AG09309 (cell line): Measurements from ENCODE around the gene ZNF76.

ENCODE experiments used
- DNase-seq: peaks from one replicate; pipeline ENCODE4 v3.0.0-alpha.2; 2010; ENCODE audit warnings: low read depth
- H3K4me3 ChIP-seq: 2 replicates; pipeline ENCODE4 v1.5.1; 2011; ENCODE audit warnings: mild to moderate bottlenecking, low read depth, low read length, moderate library complexity; ENCODE audit not compliant: control insufficient read depth
- TF ChIP-seq, protein P1 (sequence below): IDR thresholded peaks from 2 replicates; pipeline ENCODE4 v1.5.1; 2011; ENCODE audit warnings: mild to moderate bottlenecking, low read depth, low read length, inconsistent platforms; ENCODE audit not compliant: insufficient read depth, control insufficient read depth; ENCODE audit errors: missing control alignments

Gene ZNF76

DNA sequence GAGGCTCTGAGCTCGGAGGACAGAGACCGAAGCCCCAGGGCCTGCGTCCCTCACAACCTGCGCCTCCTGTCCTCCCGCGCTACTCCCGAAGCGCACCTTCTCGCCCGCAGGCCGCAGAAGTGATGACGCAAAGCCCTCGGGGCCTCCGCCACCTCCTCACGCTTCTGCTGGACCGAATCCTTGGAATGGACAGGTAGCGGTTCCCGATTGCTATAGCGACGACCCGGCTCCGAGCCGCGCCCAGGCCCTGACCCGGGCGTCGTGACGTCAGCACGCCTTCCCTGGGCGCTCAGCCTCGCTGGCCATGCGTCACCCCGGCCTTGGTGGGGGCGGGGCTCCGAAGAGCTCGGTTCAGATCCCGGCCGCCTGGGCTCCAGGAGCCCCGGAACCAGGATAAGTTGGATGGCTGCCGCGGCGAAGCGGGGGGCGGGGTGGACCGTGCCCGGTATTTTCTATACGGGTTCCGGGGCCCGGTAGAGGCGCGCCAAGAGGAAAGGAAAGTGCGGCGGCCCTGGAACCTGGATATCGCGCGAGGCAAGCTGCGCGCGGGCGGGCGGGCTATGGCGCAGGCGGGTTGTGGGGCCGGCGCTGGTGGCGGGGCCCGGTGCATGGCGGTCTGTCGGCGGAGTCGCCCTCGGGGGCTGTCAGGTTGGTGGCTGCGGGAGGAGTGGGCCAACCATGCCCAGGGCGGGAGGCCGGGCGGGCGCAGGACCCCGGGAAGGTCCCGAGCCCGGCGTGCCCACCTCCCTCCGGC is at the start of gene ZNF76:
TSS of gene ZNF76 (plus strand) at position 542 of the 754 bp plus-strand sequence. CDS start 21,417 bp downstream, outside the sequence.
- peak within 1 kb of the TSS; percentile 85 for H3K4me3 ChIP-seq
- TF ChIP-seq, protein P1, sequence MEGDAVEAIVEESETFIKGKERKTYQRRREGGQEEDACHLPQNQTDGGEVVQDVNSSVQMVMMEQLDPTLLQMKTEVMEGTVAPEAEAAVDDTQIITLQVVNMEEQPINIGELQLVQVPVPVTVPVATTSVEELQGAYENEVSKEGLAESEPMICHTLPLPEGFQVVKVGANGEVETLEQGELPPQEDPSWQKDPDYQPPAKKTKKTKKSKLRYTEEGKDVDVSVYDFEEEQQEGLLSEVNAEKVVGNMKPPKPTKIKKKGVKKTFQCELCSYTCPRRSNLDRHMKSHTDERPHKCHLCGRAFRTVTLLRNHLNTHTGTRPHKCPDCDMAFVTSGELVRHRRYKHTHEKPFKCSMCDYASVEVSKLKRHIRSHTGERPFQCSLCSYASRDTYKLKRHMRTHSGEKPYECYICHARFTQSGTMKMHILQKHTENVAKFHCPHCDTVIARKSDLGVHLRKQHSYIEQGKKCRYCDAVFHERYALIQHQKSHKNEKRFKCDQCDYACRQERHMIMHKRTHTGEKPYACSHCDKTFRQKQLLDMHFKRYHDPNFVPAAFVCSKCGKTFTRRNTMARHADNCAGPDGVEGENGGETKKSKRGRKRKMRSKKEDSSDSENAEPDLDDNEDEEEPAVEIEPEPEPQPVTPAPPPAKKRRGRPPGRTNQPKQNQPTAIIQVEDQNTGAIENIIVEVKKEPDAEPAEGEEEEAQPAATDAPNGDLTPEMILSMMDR, result no peak
- peak; percentile 73 for DNase-seq

DNA sequence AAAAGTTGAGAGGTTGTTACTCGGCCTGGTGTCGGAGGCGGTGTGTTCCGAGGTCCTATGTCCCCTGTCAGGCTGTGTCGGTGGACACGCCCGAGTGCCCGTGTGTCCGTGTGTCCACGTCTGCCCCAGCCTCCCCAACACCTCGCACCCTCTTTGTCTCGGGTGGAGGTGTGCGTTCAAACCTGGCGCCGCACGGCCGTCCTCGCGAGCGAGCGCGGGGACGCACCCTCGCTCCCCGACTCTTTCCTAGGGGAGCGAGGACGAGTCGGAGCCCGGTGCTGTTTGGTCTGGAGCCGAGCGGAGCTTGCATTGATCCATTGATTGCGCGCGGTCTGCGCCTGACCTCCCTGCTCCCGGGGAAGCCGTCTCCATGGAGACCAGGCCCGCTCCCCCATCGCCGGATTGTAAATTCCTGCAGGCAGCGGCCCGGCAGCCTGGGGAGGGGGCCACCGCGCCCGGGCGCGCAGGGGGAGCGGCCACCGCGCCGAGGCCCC is 46.2 kb upstream of the ZNF76 start:
- peak overlapping the region; percentile 75 for H3K4me3 ChIP-seq
- TF ChIP-seq, protein P1, result no peak
- DNase-seq, result no peak

DNA sequence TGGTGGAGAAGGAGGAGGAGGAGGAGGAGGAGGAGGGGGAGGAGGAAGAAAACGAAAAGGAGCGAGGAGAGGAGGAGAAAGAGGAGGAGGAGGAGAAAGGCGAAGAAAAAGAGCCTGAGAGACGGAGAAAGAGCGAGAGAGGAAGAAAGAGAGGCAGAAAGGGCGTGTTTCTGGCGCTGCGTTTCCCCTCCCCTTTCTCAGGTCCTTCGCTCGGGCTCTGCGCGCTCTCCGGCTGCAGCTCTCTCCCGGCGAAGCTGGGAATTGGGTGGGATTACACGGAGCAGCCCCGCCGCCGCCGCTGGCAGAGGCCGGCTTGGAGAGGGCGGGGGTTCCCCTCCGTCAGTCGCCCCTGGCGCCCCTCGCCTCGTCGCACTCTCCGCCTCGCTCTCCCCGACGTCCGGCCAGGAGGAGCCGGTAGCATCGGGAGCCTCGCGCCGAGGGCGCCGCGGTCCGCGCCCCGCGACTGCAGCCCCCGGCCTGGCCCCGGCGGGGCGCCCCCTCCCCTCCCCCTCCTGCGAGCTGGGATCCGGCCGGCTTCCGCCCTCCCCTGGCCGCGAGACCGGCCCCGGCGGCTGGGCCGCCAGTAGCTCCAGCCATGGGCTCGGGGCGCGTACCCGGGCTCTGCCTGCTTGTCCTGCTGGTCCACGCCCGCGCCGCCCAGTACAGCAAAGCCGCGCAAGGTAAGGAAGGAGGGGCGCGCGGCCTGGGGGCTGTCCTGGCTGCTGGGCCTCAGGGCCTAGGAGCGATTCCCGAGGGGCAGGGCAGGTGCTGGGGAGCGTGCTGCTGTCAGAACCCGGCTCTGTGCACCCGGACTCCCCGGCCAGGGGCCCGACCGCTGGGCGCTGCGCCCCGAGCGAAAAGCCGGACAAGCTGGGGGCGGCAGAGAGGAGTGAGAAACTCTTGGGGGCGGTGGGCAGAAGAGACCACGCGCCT is 45.4 kb upstream of the ZNF76 start, which contains the start of gene SCUBE3:
TSS of gene SCUBE3 (plus strand) at position 133 of the 933 bp plus-strand sequence. CDS start at position 596, 463 bp downstream.
- peak within 1 kb of the TSS; percentile 75 for H3K4me3 ChIP-seq
- TF ChIP-seq, protein P1, result no peak
- DNase-seq, result no peak

DNA sequence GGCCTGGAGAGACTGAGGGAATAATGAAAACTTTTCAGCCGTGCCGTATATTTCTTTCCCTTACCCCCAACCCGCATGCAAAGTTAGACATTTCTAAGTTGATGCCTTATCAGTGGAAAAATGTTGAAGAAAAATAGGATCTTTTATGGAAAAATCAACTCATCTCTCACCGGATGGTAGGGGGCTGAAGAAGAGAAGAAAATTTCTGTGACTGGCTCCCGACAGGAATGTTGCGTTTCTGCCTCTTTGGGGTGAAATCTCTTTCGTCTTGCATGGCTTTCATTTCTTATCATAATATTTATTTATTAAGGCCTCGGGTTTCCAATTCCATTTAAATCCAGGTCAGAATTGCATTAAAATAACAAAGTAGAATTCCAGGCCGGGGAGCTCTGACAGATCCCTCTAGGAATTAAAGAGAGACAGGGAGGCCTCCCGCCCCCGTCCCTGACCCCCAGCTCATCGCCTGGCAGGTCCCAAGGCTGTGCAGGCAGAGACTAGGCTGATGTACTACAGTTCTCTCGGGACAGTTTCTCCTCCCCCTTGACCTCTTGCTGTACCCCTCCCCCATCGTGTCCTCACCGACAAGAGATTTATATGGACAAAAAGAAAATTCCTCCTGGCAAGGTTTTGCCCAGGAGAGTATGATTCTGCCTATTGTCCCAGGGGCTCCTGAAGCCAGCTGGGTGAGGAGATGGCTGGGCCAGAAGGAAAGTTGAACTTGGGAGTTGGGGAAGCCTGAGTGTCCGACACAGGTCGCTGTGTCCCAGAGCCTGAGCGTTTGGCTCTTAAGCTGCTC is 44.5 kb upstream of the ZNF76 start:
- no peak for DNase-seq

DNA sequence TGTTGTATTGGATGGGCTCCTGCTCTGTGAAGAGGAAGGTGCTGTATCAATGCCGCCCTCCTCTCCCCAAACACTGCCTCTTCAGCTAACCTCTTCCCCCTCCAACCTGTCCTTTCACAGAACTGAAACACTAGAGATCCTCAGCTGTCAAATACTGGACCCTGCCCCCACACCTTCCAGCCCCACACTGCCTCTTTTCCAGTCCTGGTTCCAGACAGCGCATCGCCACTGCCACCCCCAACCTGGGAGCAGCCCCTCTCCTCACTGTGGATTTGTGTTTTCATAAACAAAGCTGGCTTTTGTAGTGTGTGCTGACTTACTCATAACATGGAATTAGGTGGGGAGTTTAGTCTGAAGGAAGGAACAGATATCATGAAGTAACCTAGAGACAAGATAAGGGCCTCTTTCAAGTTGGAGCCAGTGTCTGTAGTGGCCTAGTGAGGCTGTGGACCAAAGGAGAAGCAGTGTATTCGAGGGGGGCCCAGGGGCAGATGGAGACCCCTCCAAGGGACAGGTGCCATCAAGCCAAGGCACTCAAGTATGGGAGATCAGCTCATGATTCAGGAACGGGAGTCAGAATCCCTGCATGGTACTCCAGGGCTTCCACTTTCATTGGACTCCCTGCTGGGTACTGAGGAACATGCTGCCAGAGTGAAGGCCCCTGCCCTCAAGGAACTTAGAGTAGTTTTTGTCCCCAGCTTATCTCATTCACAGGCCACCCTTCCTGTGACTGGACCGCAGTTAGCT is 43.7 kb upstream of the ZNF76 start:
- no peak for DNase-seq
- TF ChIP-seq, protein P1, result no peak
- peak overlapping the region; percentile 75 for H3K4me3 ChIP-seq

More for the DNA sequence above, 44.5 kb upstream of the ZNF76 start:
- peak overlapping the region; percentile 75 for H3K4me3 ChIP-seq
- TF ChIP-seq, protein P1, result no peak
